HCT116 (cell line): ENCODE measurements around the gene RASGEF1B. TPM values are rescaled to one million over a fixed set of nuclear protein-coding genes. Genes with fewer than 3 reads are reported as not detected.

ENCODE experiments used
- ATAC-seq: fragments of 200-7000 bp; cut with Tn5 transposase; 2 replicates; pipeline ENCODE4 v1.9.1; 2020; ENCODE audit warnings: mild to moderate bottlenecking, moderate library complexity
- BruUV-seq: library from RNA; stranded (reverse); fragments of 400-500 nt; replicated peaks from 2 replicates; lab custom pipeline; 2021; lab: Mats Ljungman, UMichigan
- CTCF ChIA-PET: fragments of 300-600 bp; sonication (Branson Sonifier 250); formaldehyde crosslinking; loops from one replicate; lab custom pipeline; 2021; ENCODE audit warnings: antibody characterized with exemption; lab: Charles Lee
- POLR2A ChIA-PET: fragments of 300-600, 350-600 bp; sonication (Branson Sonifier 250); formaldehyde crosslinking; loops from one replicate; lab custom pipeline; 2021; ENCODE audit warnings: antibody characterized with exemption; lab: Charles Lee
- RAD21 ChIA-PET, 2 experiments: fragments of 300-600 bp; sonication (Branson Sonifier 250); formaldehyde crosslinking; loops; one replicate each; lab custom pipeline; 2023; ENCODE audit warnings: low total read pairs in 2 of 2; ENCODE audit not compliant: uncharacterized antibody in 2 of 2, unreplicated experiment in 2 of 2, low non-redundant PET in 1 of 2; lab: Charles Lee
- DNase-seq: peaks from one replicate; pipeline ENCODE4 v3.0.0-alpha.2; 2010; ENCODE audit warnings: low read depth, low spot score
- H2AFZ ChIP-seq: fragments of 200-600 bp; shearing (Covaris generic), sonication (generic); 2 replicates; pipeline ENCODE4 v1.6.1; 2017; ENCODE audit warnings: low read depth, mixed run types, mixed read lengths, antibody characterized with exemption, low read length; ENCODE audit not compliant: poor library complexity, severe bottlenecking
- H3K27ac ChIP-seq: 2 replicates; pipeline ENCODE4 v1.5.1; 2012; ENCODE audit warnings: low read depth, low read length
- H3K27me3 ChIP-seq: fragments of 200-600 bp; sonication (generic); 2 replicates; pipeline ENCODE4 v1.6.1; 2016; ENCODE audit warnings: mixed run types, low read length, mixed read lengths; ENCODE audit not compliant: insufficient read depth
- H3K36me3 ChIP-seq, 2 experiments: fragments of 200-500 bp in 1 of 2; fragments of 200-600 bp in 1 of 2; sonication (Bioruptor generic) in 1 of 2; sonication (generic) in 1 of 2; 2 replicates each; pipeline versions ENCODE4 v1.5.1 to v1.6.1; 2014 to 2016; ENCODE audit warnings: low read length in 2 of 2, inconsistent platforms in 1 of 2, mixed read lengths in 1 of 2, mixed run types in 1 of 2; ENCODE audit not compliant: insufficient read depth in 2 of 2, control insufficient read depth in 1 of 2
- H3K4me1 ChIP-seq, 2 experiments: fragments of 200-600 bp in 1 of 2; sonication (generic) in 1 of 2; 2 replicates each; pipeline versions ENCODE4 v1.5.1 to v1.6.1; 2012 to 2017; ENCODE audit warnings: low read length in 2 of 2, inconsistent platforms in 1 of 2, mild to moderate bottlenecking in 1 of 2, mixed read lengths in 1 of 2, mixed run types in 1 of 2, moderate library complexity in 1 of 2; ENCODE audit not compliant: insufficient read depth in 2 of 2, control insufficient read depth in 1 of 2
- H3K4me2 ChIP-seq: fragments of 200-600 bp; sonication (generic); 2 replicates; pipeline ENCODE4 v1.6.1; 2017; ENCODE audit warnings: mixed run types, low read length, mixed read lengths
- H3K4me3 ChIP-seq, 2 experiments: fragments of 200-600 bp in 1 of 2; sonication (generic) in 1 of 2; replicated peaks in 1 of 2; 2 replicates each; pipeline ENCODE4 v1.5.1; 2011 to 2016; ENCODE audit warnings: low read length in 2 of 2, control low read depth in 1 of 2, low read depth in 1 of 2, mild to moderate bottlenecking in 1 of 2, mixed read lengths in 1 of 2, mixed run types in 1 of 2
- H3K79me2 ChIP-seq: fragments of 200-600 bp; sonication (generic); 2 replicates; pipeline ENCODE4 v1.6.1; 2017; ENCODE audit warnings: mild to moderate bottlenecking, mixed run types, low read length, moderate library complexity, mixed read lengths; ENCODE audit not compliant: insufficient read depth
- H3K9ac ChIP-seq: fragments of 200-600 bp; sonication (generic); 2 replicates; pipeline ENCODE4 v1.6.1; 2016; ENCODE audit warnings: low read length, mixed read lengths
- H3K9me2 ChIP-seq: fragments of 200-600 bp; sonication (generic), shearing (Covaris generic); 2 replicates; pipeline ENCODE4 v1.6.1; 2017; ENCODE audit warnings: mixed run types, mild to moderate bottlenecking, moderate library complexity; ENCODE audit not compliant: insufficient read depth
- H3K9me3 ChIP-seq, 2 experiments: fragments of 200-500 bp in 1 of 2; fragments of 200-600 bp in 1 of 2; sonication (Bioruptor generic) in 1 of 2; sonication (generic) in 1 of 2; 2 replicates each; pipeline ENCODE4 v1.6.1; 2014 to 2017; ENCODE audit warnings: low read length in 2 of 2, mixed read lengths in 2 of 2, inconsistent platforms in 1 of 2, low read depth in 1 of 2, mild to moderate bottlenecking in 1 of 2, mixed run types in 1 of 2, moderate library complexity in 1 of 2; ENCODE audit not compliant: control insufficient read depth in 1 of 2, insufficient read depth in 1 of 2
- H4K20me1 ChIP-seq: fragments of 200-600 bp; sonication (generic), shearing (Covaris generic); 2 replicates; pipeline ENCODE4 v1.6.1; 2017; ENCODE audit warnings: mixed run types, mild to moderate bottlenecking, moderate library complexity; ENCODE audit not compliant: insufficient read depth
- CBX3 ChIP-seq: IDR thresholded peaks from 2 replicates; pipeline ENCODE4 v1.6.1; 2012; ENCODE audit warnings: low read depth
- CEBPB ChIP-seq: IDR thresholded peaks from 2 replicates; pipeline ENCODE4 v1.6.1; 2012; ENCODE audit warnings: low read depth
- ELF1 ChIP-seq: IDR thresholded peaks from 2 replicates; pipeline ENCODE4 v1.6.1; 2012; ENCODE audit warnings: low read depth, borderline replicate concordance
- REST ChIP-seq: IDR thresholded peaks from 2 replicates; pipeline ENCODE4 v1.6.1; 2012; ENCODE audit warnings: low read depth
- SIN3A ChIP-seq: IDR thresholded peaks from 2 replicates; pipeline ENCODE4 v1.6.1; 2012; ENCODE audit warnings: low read depth
- SP1 ChIP-seq: IDR thresholded peaks from 2 replicates; pipeline ENCODE4 v1.6.1; 2012; ENCODE audit warnings: low read depth
- SRF ChIP-seq: IDR thresholded peaks from 2 replicates; pipeline ENCODE4 v1.6.1; 2012; ENCODE audit warnings: low read depth
- YY1 ChIP-seq: IDR thresholded peaks from 2 replicates; pipeline ENCODE4 v1.6.1; 2011; ENCODE audit warnings: low read length, low read depth, moderate library complexity, mild to moderate bottlenecking; ENCODE audit not compliant: insufficient replicate concordance; ENCODE audit errors: extremely low read depth
- ZFX ChIP-seq: fragments of 450-650 bp; IDR thresholded peaks from 2 replicates; pipeline ENCODE4 v1.6.1; 2017
- intact Hi-C: fragments of 100-400 bp; cut with micrococcal nuclease; formaldehyde crosslinking; loops from 2 replicates; pipeline ENCODE4 v1.10.0; 2022
- total RNA-seq: library from RNA; stranded (reverse); gene quantifications from one replicate; pipeline ENCODE4 v1.2.1, GENCODE V29; 2021; ENCODE audit not compliant: unreplicated experiment

The RASGEF1B gene
- total RNA-seq, 1 experiment from 2014 or later = 0.25 TPM

GRCh38 chr4:81509191-81509590 is 37.5 kb upstream of the RASGEF1B start:
- Histone ChIP-seq H3K9ac (no peak overlapping the region), H3K4me3 (no peak overlapping the region), H3K27me3 (peaks cover 22% of the 10 kb centered on the region), H3K36me3 (no peaks in the 10 kb centered on the region), H3K4me2 (no peak overlapping the region), H3K9me2 (no peaks in the 10 kb centered on the region), H3K9me3 (no peaks in the 10 kb centered on the region), H3K4me1 (no peaks in the 10 kb centered on the region), H2AFZ (no peak overlapping the region), H3K27ac (no peak overlapping the region), H3K79me2 (no peaks in the 10 kb centered on the region), H4K20me1 (no peaks in the 10 kb centered on the region)
- intact Hi-C loops = no loop called here
- no TSS peak for BruUV-seq
- TF ChIP-seq REST = no peak
- no peak for TF ChIP-seq SIN3A
- no peak for TF ChIP-seq YY1
- no peak for TF ChIP-seq SRF
- no peak for TF ChIP-seq SP1
- TF ChIP-seq ZFX = no peak
- no peak for TF ChIP-seq ELF1
- no peak for TF ChIP-seq CBX3
- TF ChIP-seq CEBPB = no peak
- CTCF ChIA-PET = no interaction called here
- POLR2A ChIA-PET = no interaction called here
- RAD21 ChIA-PET = no interaction called here
- ATAC-seq = no peak
- no peak for DNase-seq
